NCI-H1092 (cell line): ENCODE measurements around the gene TBRG4.

Experiments used
- DNase-seq: peaks from one replicate; lab custom pipeline; 2025; lab: John Stamatoyannopoulos, UW

The TBRG4 gene

DNA sequence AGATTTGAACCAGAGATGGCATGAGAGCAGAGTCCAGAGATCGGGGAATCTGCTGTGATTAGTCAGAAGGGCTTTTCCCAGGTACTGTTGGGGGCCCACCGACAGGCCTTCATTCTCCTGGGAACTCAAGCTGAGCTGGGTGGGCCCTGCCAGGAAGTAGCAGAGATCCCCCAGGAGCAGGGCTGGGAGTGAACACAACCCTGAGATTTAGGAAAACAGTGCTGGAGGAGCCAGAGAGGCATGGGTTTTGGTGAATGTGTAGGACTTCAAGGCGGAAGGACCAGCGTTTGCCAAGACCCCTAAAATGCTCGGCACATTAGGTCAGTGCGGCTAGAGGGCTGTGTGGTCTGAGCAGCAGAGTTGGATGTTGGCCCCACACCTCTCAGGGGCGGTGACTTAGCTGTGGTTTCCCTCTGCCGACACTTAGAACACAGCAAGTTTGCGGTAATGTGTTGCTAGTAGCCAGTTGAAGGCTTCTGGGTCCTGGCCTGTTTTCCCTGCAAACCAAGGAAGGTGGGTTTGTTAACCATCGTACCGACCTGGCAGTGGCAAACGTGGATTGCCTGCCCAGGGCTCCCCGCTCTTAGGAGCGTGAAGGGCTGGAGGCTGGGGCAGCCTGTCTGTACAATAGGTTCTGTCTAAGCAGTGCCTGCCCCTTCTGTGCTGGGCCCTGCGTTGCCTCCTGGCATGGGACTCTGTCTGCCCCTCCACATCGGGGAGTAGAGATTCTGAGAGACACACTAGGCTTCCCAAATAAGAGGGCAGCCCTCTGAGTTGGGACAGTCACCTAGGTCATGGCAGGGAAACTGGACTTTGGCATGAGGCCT is 36.8 kb downstream of the TBRG4 start:
- DNase-seq, result no peak

- no peak for DNase-seq
Observed at GRCh38 chr7:45073786-45074527, 37.5 kb downstream of the TBRG4 start.

- DNase-seq, result no peak
Observed at GRCh38 chr7:45073031-45073785, 38.3 kb downstream of the TBRG4 start.

DNA sequence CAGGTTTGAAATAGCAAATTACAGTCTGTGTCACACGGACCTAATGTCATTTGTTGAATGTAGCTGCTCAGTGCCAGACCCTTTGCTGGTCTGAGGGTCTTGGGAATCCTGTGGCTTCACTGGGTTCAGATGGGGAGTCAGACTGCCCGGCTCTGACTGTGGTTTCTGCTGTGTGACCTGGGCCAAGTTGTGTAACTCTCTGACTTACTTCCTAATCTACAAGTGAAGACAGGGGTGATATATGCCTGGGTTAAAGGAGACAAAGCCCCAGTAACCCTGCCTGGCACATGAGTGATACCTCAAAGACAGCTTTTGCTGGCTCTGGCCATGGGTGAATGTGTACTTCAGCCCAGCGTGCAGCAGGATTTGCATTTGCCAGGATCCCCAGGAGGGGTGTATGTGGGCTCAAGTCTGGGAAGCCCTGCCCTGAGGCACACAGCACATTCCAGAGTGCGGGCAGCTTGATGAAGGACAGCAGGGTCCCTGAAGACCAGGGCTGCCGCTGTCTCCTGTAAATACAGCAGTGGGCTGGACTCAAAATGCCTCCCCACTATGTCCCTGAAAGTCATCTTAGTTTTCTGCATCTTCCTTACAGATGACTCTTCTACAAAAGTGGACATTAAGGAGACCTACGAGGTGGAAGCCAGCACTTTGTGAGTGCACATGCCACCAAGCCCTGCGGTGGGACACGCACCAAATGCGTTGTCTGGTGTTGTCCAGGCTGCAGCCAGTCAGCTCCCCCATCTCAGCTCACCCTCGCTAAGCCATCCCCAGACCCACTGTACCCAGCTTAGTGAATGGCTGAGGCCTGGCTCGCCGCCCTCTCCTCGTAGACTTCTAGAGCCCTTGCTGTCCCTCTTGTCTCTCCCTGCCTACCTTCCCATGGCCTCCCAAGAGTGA is 39.1 kb downstream of the TBRG4 start:
- DNase-seq, result no peak

GRCh38 chr7:45071528-45071927 is 40.0 kb downstream of the TBRG4 start:
- DNase-seq, result no peak

DNA sequence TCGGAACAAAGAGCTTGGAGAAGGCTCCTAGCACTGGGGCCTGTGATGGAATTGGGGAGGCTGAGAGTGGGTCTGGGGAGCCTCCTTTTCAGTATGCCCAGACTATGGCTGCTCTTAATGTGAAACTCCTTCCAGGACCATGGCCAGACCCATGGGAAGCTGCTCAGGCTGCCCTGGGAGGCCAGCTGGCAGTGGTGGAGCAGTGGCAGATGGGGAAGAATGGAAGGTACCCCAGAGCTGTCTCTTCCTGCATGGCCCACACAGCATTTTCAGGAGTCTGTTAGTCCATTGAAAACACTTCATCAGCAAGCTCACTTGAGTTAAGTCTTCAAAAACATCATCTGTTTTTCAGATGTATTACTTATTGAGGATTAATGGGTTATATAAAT is 41.2 kb downstream of the TBRG4 start:
- DNase-seq, result no peak

DNA sequence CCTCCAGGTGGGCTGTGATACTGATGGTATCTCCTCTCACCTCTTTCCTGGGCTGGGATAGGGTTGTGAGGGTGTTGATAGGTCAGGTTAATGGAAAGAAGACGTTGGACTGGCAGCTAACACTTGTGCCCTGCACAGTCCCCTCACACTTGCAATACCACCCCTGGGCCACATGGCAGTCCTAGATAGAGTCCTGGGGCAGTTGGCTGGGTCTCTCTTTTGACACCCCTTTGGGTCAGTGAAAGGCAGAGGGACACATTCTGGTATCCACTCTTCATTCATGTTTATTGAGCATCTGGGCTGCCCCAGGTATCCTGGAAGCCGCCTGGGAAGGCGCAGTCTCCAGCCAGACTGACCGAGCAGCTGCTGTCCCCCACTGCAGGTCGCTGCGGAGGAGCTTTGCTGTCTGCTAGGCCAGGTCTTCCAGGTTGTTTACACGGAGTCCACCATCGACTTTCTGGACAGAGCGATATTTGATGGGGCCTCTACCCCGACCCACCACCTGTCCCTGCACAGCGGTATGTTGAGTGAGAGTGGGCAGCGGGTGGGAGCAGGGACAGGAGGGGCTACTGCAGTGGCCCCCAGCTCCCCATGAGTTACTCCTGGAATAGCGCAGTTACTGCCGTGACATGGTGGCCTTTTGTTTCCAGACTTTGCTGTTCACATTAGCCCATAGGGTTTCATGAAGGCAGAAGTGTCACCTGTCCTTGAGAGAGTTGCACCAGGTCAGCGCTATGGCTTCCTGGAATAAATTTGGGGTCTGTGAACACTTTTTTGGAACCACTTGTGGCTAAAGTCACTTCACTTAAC is 41.8 kb downstream of the TBRG4 start:
- no peak for DNase-seq

- DNase-seq, result no peak
Observed at GRCh38 chr7:45068236-45069023, 43.1 kb downstream of the TBRG4 start.

DNA sequence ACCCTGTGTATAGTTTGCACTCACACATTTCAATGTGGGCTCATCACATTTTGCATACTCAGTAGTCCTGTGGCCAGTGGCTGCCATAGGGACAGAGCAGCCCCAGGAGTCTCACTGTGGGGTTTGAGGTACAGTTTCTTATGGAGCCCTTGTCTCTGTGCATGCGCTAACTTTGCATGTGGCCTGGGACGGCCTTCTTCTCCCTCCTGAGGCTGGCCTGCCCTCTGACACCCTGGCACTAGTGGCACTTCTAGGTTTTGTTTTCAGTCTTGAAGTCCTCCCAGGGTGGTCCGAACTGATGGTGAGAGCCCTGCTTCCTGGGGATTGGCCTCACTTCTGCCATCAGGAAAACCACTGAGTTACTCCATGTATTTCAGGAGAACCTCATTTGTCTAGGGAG is 43.9 kb downstream of the TBRG4 start:
- no peak for DNase-seq

GRCh38 chr7:45066409-45066808 is 45.1 kb downstream of the TBRG4 start:
- DNase-seq, result no peak

- no peak for DNase-seq
Observed at GRCh38 chr7:45065031-45065995, 46.2 kb downstream of the TBRG4 start.

DNA sequence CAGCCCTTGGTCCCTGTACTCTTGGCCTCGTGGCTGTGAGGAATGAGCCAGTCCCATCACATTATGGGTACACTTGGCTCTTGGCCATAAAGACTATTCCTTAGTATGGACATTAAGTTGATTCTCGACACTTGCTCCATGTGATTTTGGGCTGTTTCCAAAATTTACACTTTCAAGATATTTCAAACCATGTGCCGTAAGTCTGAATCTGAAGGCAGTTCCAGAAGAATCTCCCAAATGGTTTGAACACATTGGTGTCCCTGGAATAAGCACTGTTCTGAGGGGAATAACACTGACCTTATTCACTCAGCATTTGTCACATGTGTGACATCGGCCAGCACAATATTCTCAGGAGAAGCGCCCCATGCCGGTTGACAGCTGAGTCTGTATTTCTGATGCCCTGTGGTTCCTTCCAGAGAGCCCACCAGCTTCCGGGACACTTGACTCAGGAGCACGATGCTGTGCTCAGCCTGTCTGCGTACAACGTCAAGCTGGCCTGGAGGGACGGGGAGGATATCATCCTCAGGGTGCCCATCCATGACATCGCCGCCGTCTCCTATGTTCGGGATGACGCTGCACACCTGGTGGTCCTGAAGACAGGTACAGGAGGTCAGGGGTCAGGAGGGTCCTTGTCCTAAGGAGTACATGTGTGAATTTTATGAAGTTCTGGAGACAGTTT is 47.3 kb downstream of the TBRG4 start:
- DNase-seq, result no peak

GRCh38 chr7:45061806-45062425 is 49.6 kb downstream of the TBRG4 start:
- no peak for DNase-seq

GRCh38 chr7:45061352-45061751 is 50.1 kb downstream of the TBRG4 start:
- no peak for DNase-seq

GRCh38 chr7:45060295-45060694 is 51.2 kb downstream of the TBRG4 start:
- DNase-seq, result no peak

DNA sequence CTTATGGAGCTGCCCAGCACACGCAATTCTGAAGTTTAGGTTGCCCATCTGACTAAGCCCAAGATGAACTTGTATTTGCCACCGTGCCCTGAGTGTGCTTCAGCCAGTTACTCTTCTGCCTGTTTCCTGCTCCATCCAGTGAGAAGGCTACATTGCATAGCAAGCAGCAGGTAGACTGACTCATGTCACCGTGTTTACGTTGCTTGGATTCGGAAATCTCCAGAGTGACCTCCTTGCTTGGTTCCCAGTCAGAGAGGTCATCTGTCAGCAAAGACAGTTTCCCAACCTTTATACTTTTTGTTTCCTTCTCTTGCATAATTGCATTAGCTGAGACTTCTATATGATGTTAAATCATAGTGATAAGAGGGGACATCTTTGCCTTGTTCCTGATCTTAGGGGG is 53.6 kb downstream of the TBRG4 start:
- no peak for DNase-seq

DNA sequence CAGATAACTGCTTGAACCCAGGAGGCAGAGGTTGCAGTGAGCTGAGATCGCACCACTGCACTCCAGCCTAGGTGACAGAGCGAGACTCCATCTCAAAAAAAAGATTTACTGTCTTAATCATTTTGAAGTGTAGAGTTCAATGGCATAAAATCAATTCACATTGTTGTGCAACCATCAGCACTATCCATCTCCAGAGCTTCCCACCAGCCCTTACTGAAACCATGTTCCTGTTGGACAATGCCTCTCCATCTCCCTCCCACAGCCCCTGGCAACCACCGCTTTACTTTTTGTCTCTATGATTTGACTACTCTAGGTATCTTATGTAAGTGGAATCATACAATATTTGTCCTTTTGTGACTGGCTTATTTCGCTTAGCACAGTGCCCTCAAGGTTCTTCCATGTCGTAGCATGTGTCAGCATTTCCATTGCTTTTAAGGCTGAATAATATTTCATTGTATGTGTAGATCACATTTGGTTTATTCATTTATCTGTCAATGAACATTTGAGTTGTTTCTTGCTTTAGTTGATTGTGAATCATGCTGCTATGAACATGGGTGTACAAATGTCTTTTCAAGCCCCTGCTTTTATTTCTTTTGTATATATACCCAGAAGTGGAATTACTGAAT is 55.8 kb downstream of the TBRG4 start:
- DNase-seq, result no peak
